K562 (cell line): ENCODE measurements around the gene DUS1L. TPM values are rescaled to one million over a fixed set of nuclear protein-coding genes. Genes with fewer than 3 reads are reported as not detected.

ENCODE experiments used
- ATAC-seq: fragments of 200-7000 bp; cut with Tn5 transposase; 3 replicates; pipeline ENCODE4 v1.9.1; 2020; ENCODE audit warnings: moderate library complexity
- BruUV-seq: library from RNA; stranded (reverse); fragments of 400-500 nt; replicated peaks from 2 replicates; lab custom pipeline; 2021; lab: Mats Ljungman, UMichigan
- CTCF ChIA-PET: fragments of 300-600 bp; formaldehyde crosslinking; extraction: SDS; loops from one replicate; lab custom pipeline; 2021; ENCODE audit warnings: low intra/inter-chr PET ratio; lab: Yijun Ruan, JAX
- POLR2A ChIA-PET: fragments of 300-600, 350-650 bp; sonication (Branson Sonifier 250); formaldehyde crosslinking; extraction: SDS; loops from one replicate; lab custom pipeline; 2021; ENCODE audit warnings: antibody characterized with exemption, inconsistent platforms; lab: Yijun Ruan, JAX
- DNase-seq, 4 experiments: peaks; one replicate each; pipeline versions ENCODE4 v3.0.0 to v3.0.0-alpha.2; 2011 to 2018; ENCODE audit warnings: low spot score in 3 of 4, mixed read lengths in 3 of 4; ENCODE audit errors: extremely low read depth in 1 of 4
- FAIRE-seq: peaks from 2 replicates; lab custom pipeline; 2011; peaks lifted over from hg19 to GRCh38; lab: Jason Lieb, UNC
- H2AFZ ChIP-seq: 2 replicates; pipeline ENCODE4 v1.6.0; 2011; ENCODE audit warnings: low read depth, low read length, control low read depth, inconsistent platforms
- H3K27ac ChIP-seq: fragments of 200-600 bp; 3 replicates; pipeline ENCODE4 v1.8.0; 2011; ENCODE audit warnings: low read depth, mild to moderate bottlenecking, control low read depth, inconsistent platforms, low read length, moderate library complexity, mixed read lengths; ENCODE audit errors: extremely low read depth
- H3K27me3 ChIP-seq, 2 experiments: fragments of 300-600 bp in 1 of 2; 2 replicates in 1 of 2; 3 replicates in 1 of 2; pipeline versions ENCODE4 v1.6.0 to v1.8.0; 2011; ENCODE audit warnings: inconsistent platforms in 2 of 2, low read length in 2 of 2, mild to moderate bottlenecking in 1 of 2, mixed read lengths in 1 of 2, moderate library complexity in 1 of 2; ENCODE audit not compliant: control insufficient read depth in 2 of 2, insufficient read depth in 2 of 2
- H3K36me3 ChIP-seq: fragments of 300-600 bp; 3 replicates; pipeline ENCODE4 v1.8.0; 2011; ENCODE audit warnings: mild to moderate bottlenecking, low read length, inconsistent platforms; ENCODE audit not compliant: control insufficient read depth, insufficient read depth
- H3K4me1 ChIP-seq, 2 experiments: fragments of 200-600 bp in 1 of 2; replicated peaks in 1 of 2; 2 replicates in 1 of 2; 3 replicates in 1 of 2; pipeline versions ENCODE4 v1.5.1 to v1.8.0; 2011; ENCODE audit warnings: inconsistent platforms in 2 of 2, low read length in 2 of 2, mild to moderate bottlenecking in 1 of 2, mixed read lengths in 1 of 2, moderate library complexity in 1 of 2; ENCODE audit not compliant: control insufficient read depth in 2 of 2, insufficient read depth in 2 of 2
- H3K4me2 ChIP-seq: 2 replicates; pipeline ENCODE4 v1.6.1; 2011; ENCODE audit warnings: low read length, control low read depth, inconsistent platforms, mixed read lengths; ENCODE audit not compliant: insufficient read depth
- H3K4me3 ChIP-seq: fragments of 200-600 bp; sonication (generic), shearing (Covaris generic); 2 replicates; pipeline ENCODE4 v1.5.1; 2016; ENCODE audit warnings: control low read depth, inconsistent platforms
- H3K79me2 ChIP-seq: fragments of 200-600 bp; 3 replicates; pipeline ENCODE4 v1.8.0; 2011; ENCODE audit warnings: low read length, inconsistent platforms; ENCODE audit not compliant: control insufficient read depth, insufficient read depth
- H3K9ac ChIP-seq, 2 experiments: 2 replicates each; pipeline versions ENCODE4 v1.6.0 to v1.6.1; 2011; ENCODE audit warnings: low read depth in 2 of 2, low read length in 2 of 2, control low read depth in 1 of 2, inconsistent platforms in 1 of 2, mild to moderate bottlenecking in 1 of 2, mixed read lengths in 1 of 2; ENCODE audit not compliant: insufficient read depth in 1 of 2
- H3K9me1 ChIP-seq: one replicate; pipeline ENCODE4 v1.6.0; 2011; ENCODE audit warnings: inconsistent platforms, mild to moderate bottlenecking, low read length, moderate library complexity; ENCODE audit not compliant: control insufficient read depth, insufficient read depth
- H3K9me3 ChIP-seq: replicated peaks from 2 replicates; pipeline ENCODE4 v1.5.1; 2011; ENCODE audit warnings: low read depth, low read length, inconsistent platforms; ENCODE audit not compliant: control insufficient read depth, insufficient read depth
- H4K20me1 ChIP-seq: replicated peaks from 2 replicates; pipeline ENCODE4 v1.6.1; 2011; ENCODE audit warnings: low read length, inconsistent platforms, mixed read lengths; ENCODE audit not compliant: control insufficient read depth, insufficient read depth
- BRD4 ChIP-seq: fragments of 200-600 bp; sonication (generic); IDR thresholded peaks from 2 replicates; pipeline ENCODE4 v1.6.1; 2017; ENCODE audit warnings: inconsistent platforms
- ETS1 ChIP-seq: conservative IDR thresholded peaks from 2 replicates; pipeline ENCODE4 v1.6.1; 2011; ENCODE audit warnings: low read depth, mild to moderate bottlenecking, low read length; ENCODE audit not compliant: control insufficient read depth
- HOMEZ ChIP-seq: fragments of 250-450 bp; sonication (Bioruptor Pico); IDR thresholded peaks from 2 replicates; pipeline ENCODE4 v1.4.0; 2020; ENCODE audit warnings: mild to moderate bottlenecking, moderate library complexity
- MNT ChIP-seq, 2 experiments: fragments of 450-650 bp; conservative IDR thresholded peaks; 2 replicates each; pipeline ENCODE4 v1.6.1; 2017; ENCODE audit warnings: mild to moderate bottlenecking in 2 of 2, moderate library complexity in 2 of 2
- PHF21A ChIP-seq: fragments of 450-650 bp; IDR thresholded peaks from 2 replicates; pipeline ENCODE4 v1.6.1; 2017; ENCODE audit warnings: low read depth, borderline replicate concordance
- POLR2G ChIP-seq: fragments of 200-400 bp; formaldehyde crosslinking; IDR thresholded peaks from 2 replicates; pipeline ENCODE4 v1.6.1; 2017; ENCODE audit warnings: low read depth, mild to moderate bottlenecking, antibody characterized with exemption, low read length, moderate library complexity
- TRIM25 ChIP-seq: fragments of 450-650 bp; IDR thresholded peaks from 2 replicates; pipeline ENCODE4 v1.7.0; 2016; ENCODE audit warnings: borderline replicate concordance
- ZBTB5 ChIP-seq: fragments of 450-650 bp; IDR thresholded peaks from 2 replicates; pipeline ENCODE4 v1.6.1; 2017; ENCODE audit warnings: antibody characterized with exemption
- ZKSCAN3 ChIP-seq: fragments of 250-450 bp; sonication (Bioruptor Pico); IDR thresholded peaks from 2 replicates; pipeline ENCODE4 v1.4.0; 2020
- WGBS: fragments of 100-300 bp; shearing (Covaris generic); methylation state at CpG from one replicate; pipeline ENCODE4 v1.1.6; 2016; ENCODE audit warnings: low coverage, mixed read lengths; ENCODE audit not compliant: insufficient coverage; ENCODE audit errors: missing lambda C conversion rate; 5-methylcytosine and 5-hydroxymethylcytosine counted together
- in situ Hi-C: fragments of 300-500 bp; cut with MboI; formaldehyde crosslinking; loops from 4 replicates; pipeline ENCODE4 v1.15.0; 2018; ENCODE audit warnings: inconsistent platforms, mixed read lengths
- intact Hi-C: fragments of 100-400 bp; cut with micrococcal nuclease; formaldehyde crosslinking; loops from 2 replicates; pipeline ENCODE4 v1.14.2; 2022
- polyA plus RNA-seq, 8 experiments: library from polyadenylated mRNA; depleted of rRNA in 4 of 8; stranded (reverse) in 5 of 8; unstranded in 3 of 8; fragments of >200 nt; fragmentation: Nextera tagmentation in 2 of 8; fragmentation: Illumina TruSeq in 1 of 8; extraction: Ambion mirVana in 2 of 8; extraction: Trizol in 1 of 8; gene quantifications; 2 replicates each; pipeline versions ENCODE4 v1.2.1 to v1.2.3, GENCODE V29; 2011 to 2014; ENCODE audit warnings: inconsistent platforms in 1 of 8, missing spikeins in 1 of 8
- total RNA-seq, 7 experiments: library from RNA; depleted of rRNA in 6 of 7; stranded (reverse); fragments of >200 nt in 6 of 7; fragmentation: Illumina TruSeq in 2 of 7; extraction: Trizol in 2 of 7; gene quantifications; 2 replicates each; pipeline versions ENCODE4 v1.2.1 to v1.2.3, GENCODE V29; 2011 to 2021; ENCODE audit warnings: low replicate concordance in 1 of 7

The DUS1L gene
- total and polyA plus RNA-seq, 9 of the 15 experiments (the other 6 are each of a cell fraction or from before 2014, with no cell fraction given) = 7.8 to 210 (median 83.9) TPM

GRCh38 chr17:82060001-82060380 is 5.6 kb downstream of the DUS1L start (continued):
- TF ChIP-seq HOMEZ (CRISPR knock-in tag) (no peak), PHF21A (no peak), ETS1 (no peak)

- Histone ChIP-seq H3K4me3 (no peak overlapping the region), H3K79me2 (peaks cover 13% of the 10 kb centered on the region), H4K20me1 (peaks cover 7% of the 10 kb centered on the region), H3K27ac (no peak overlapping the region), H3K9me3 (no peaks in the 10 kb centered on the region), H3K27me3 (no peaks in the 10 kb centered on the region), H3K4me2 (no peak overlapping the region), H2AFZ (no peak overlapping the region), H3K36me3 (peaks cover 98% of the 10 kb centered on the region; the same call in 2 of the 3 replicates), H3K9me1 (no peaks in the 10 kb centered on the region), H3K4me1 (peaks cover 1 to 90% of the 10 kb centered on the region in 2 experiments; a peak in 3 of 5 replicates), H3K9ac (no peak overlapping the region)
- 88% methylated on average over 13 of the region's 19 CpGs for WGBS
- intact Hi-C loops (no loop called here), in situ Hi-C loops (no loop called here)
- POLR2A ChIA-PET = interaction anchor here (0.6 to 2.5 kb wide), 11 partner anchors 9 to 275 kb away, joined by 3 to 11 read pairs (median 4); partner anchors contain the start of gene DCXR
- BruUV-seq = no TSS peak
- peak in 1 of 4 experiments; percentile 7 for DNase-seq
- CTCF ChIA-PET = no interaction called here
- FAIRE-seq = no peak
- ATAC-seq = no peak
- TF ChIP-seq BRD4 = no peak
- TF ChIP-seq ZBTB5 = no peak
- TF ChIP-seq TRIM25 = no peak
- TF ChIP-seq ZKSCAN3 = no peak
- TF ChIP-seq POLR2G = peak; percentile 55
- TF ChIP-seq MNT (conservative IDR thresholded peaks at IDR 0.05) = no peak
These were observed 6.2 kb downstream of the DUS1L start for GRCh38 chr17:82059272-82060000.
